ENCODE data around the gene PSMB2. TPM values are rescaled to one million over a fixed set of nuclear protein-coding genes. Genes with fewer than 3 reads are reported as not detected.

The PSMB2 gene
- total RNA-seq, 1 donor from 2014 or later, result 98.6 TPM

GRCh38 chr1:35554266-35555211 is 86.8 kb downstream of the PSMB2 start:
- FAIRE-seq (no peak), DNase-seq (ENCODE audit: low read depth) (no peak)
- H2AFZ ChIP-seq (ENCODE audit: low read depth, low read length), result no peak overlapping the region
- H3K4me1 ChIP-seq (ENCODE audit: insufficient read depth, low read length), result peaks cover 28% of the 10 kb centered on the region
- H3K4me3 Mint-ChIP-seq (ENCODE audit: unreplicated experiment), result peak overlapping the region; percentile 55
- no peak overlapping the region for H3K27ac ChIP-seq (ENCODE audit: low read depth, low read length)
- H3K9ac ChIP-seq (ENCODE audit: low read length), result no peak overlapping the region
- peaks cover 9% of the 10 kb centered on the region for H3K36me3 ChIP-seq (ENCODE audit: insufficient read depth, low read length)
- no peak overlapping the region for H3K27ac Mint-ChIP-seq (ENCODE audit: unreplicated experiment)
- no peaks in the 10 kb centered on the region for H3K9me3 Mint-ChIP-seq (ENCODE audit: unreplicated experiment)
- H3K9me3 ChIP-seq (ENCODE audit: insufficient read depth, low read depth, low read length), result no peaks in the 10 kb centered on the region
- no peak overlapping the region for H3K4me3 ChIP-seq (ENCODE audit: insufficient read depth, low read depth, low read length)
- peaks cover 43% of the 10 kb centered on the region for H3K79me2 ChIP-seq (ENCODE audit: insufficient read depth, low read length)
- H3K4me1 Mint-ChIP-seq (ENCODE audit: low read depth, unreplicated experiment), result peaks cover 23% of the 10 kb centered on the region
- TF ChIP-seq EZH2 (IDR thresholded peaks at IDR 0.05; ENCODE audit: insufficient read depth, low read length) (no peak), CTCF (IDR thresholded peaks at IDR 0.05; ENCODE audit: insufficient read depth, low read depth, low read length) (no peak)
- peaks cover 5% of the 10 kb centered on the region for H3K36me3 Mint-ChIP-seq (ENCODE audit: low read depth, unreplicated experiment)
- no peaks in the 10 kb centered on the region for H3K27me3 ChIP-seq (ENCODE audit: insufficient read depth, low read length)
- H3K4me2 ChIP-seq (ENCODE audit: low read length), result peak overlapping the region; percentile 88
- no peaks in the 10 kb centered on the region for H3K27me3 Mint-ChIP-seq (ENCODE audit: low read depth, unreplicated experiment)
- peaks cover 37% of the 10 kb centered on the region for H4K20me1 ChIP-seq (ENCODE audit: insufficient read depth, low read length)

- Mint-ChIP-seq H3K27me3 (ENCODE audit: low read depth, unreplicated experiment) (no peaks in the 10 kb centered on the region), H3K4me3 (ENCODE audit: unreplicated experiment) (no peak overlapping the region), H3K36me3 (ENCODE audit: low read depth, unreplicated experiment) (peaks cover 5% of the 10 kb centered on the region), H3K4me1 (ENCODE audit: low read depth, unreplicated experiment) (peaks cover 21% of the 10 kb centered on the region), H3K9me3 (ENCODE audit: unreplicated experiment) (no peaks in the 10 kb centered on the region), H3K27ac (ENCODE audit: unreplicated experiment) (no peak overlapping the region)
- Histone ChIP-seq H4K20me1 (ENCODE audit: insufficient read depth, low read length) (peaks cover 32% of the 10 kb centered on the region), H3K79me2 (ENCODE audit: insufficient read depth, low read length) (peaks cover 40% of the 10 kb centered on the region), H3K27me3 (ENCODE audit: insufficient read depth, low read length) (no peaks in the 10 kb centered on the region), H3K9ac (ENCODE audit: low read length) (no peak overlapping the region), H3K27ac (ENCODE audit: low read depth, low read length) (no peak overlapping the region), H3K4me3 (ENCODE audit: insufficient read depth, low read depth, low read length) (no peak overlapping the region), H3K4me1 (ENCODE audit: insufficient read depth, low read length) (peaks cover 22% of the 10 kb centered on the region), H3K9me3 (ENCODE audit: insufficient read depth, low read depth, low read length) (no peaks in the 10 kb centered on the region), H2AFZ (ENCODE audit: low read depth, low read length) (no peak overlapping the region), H3K36me3 (ENCODE audit: insufficient read depth, low read length) (peaks cover 9% of the 10 kb centered on the region), H3K4me2 (ENCODE audit: low read length) (no peak overlapping the region)
- no peak for TF ChIP-seq CTCF (IDR thresholded peaks at IDR 0.05; ENCODE audit: insufficient read depth, low read depth, low read length)
- TF ChIP-seq EZH2 (IDR thresholded peaks at IDR 0.05; ENCODE audit: insufficient read depth, low read length), result no peak
- no peak for FAIRE-seq
- no peak for DNase-seq (ENCODE audit: low read depth)
These were observed 87.5 kb downstream of the PSMB2 start for GRCh38 chr1:35553851-35554250.

Other genes starting within 250 kb of the PSMB2 start
- 42.5 and 43.5 TPM in 2 replicates for gene KIAA0319L, start 84.1 kb downstream of the PSMB2 start, total RNA-seq
- 40.3 and 42.1 TPM in 2 replicates for gene NCDN, start 83.7 kb downstream of the PSMB2 start, total RNA-seq
- 0.41 and 0.48 TPM in 2 replicates for gene TFAP2E, start 68.2 kb downstream of the PSMB2 start, total RNA-seq
- gene C1orf216, start 77.4 kb upstream of the PSMB2 start, total RNA-seq, result 12.2 and 12.5 TPM in 2 replicates
- gene CLSPN, start 128.5 kb upstream of the PSMB2 start, total RNA-seq, result 4.3 and 5.3 TPM in 2 replicates
- 9.8 and 10.0 TPM in 2 replicates for gene AGO4, start 166.5 kb upstream of the PSMB2 start, total RNA-seq
- gene AGO1, start 241.7 kb upstream of the PSMB2 start, total RNA-seq, result 34.1 and 35.1 TPM in 2 replicates

Data from astrocyte (in vitro differentiated cells and primary cell).